T follicular helper cell (primary cell): ENCODE data around the gene PCDHGA6.
A peak's percentile ranks its signal among the peaks of the same experiment; 100 is the strongest.
"Not testable (repeated sequence)": the region's sequence is repeated elsewhere in the genome, so short reads cannot be mapped to it uniquely, and the experiment has no call there.

Source experiments
- DNase-seq: peaks from one replicate; pipeline ENCODE4 v3.0.0-alpha.2; 2020; ENCODE audit warnings: low read depth
- total RNA-seq, 2 experiments: gene quantifications; one replicate each; lab custom pipeline; 2026; lab: John Stamatoyannopoulos, UW

Gene PCDHGA6
- total RNA-seq, result 0.12 to 0.43 reads per million in 2 experiments

DNA sequence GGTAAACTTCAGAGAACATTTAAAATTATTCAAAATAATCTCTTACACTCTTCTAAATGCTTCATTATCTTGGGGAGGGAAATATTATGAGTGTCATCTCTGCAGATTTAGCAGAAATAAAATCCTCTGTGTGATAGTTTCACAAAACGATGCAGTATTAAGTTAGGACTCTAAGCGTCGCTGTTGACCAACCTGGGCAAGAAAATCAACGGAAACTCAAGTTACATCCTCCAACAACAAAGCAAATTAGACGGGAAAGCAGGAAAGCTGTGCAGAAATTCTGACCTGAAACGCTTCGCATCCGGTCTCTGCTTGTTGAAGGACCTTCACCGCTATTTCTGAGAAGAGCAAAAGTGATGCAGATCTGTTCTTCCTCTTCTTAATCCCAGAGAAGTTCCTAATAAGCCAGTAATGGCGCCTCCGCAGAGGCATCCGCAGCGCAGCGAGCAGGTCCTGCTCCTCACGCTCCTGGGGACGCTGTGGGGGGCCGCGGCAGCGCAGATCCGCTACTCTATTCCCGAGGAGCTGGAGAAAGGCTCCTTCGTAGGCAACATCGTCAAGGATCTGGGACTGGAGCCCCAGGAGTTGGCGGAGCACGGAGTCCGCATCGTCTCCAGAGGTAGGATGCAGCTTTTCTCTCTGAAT, at the start of gene PCDHGA6:
Gene PCDHGA6, plus strand, starts transcription at position 219 of the 645 bp plus-strand sequence. Its CDS starts 193 bp downstream, at position 412.
- DNase-seq, result no peak

DNA sequence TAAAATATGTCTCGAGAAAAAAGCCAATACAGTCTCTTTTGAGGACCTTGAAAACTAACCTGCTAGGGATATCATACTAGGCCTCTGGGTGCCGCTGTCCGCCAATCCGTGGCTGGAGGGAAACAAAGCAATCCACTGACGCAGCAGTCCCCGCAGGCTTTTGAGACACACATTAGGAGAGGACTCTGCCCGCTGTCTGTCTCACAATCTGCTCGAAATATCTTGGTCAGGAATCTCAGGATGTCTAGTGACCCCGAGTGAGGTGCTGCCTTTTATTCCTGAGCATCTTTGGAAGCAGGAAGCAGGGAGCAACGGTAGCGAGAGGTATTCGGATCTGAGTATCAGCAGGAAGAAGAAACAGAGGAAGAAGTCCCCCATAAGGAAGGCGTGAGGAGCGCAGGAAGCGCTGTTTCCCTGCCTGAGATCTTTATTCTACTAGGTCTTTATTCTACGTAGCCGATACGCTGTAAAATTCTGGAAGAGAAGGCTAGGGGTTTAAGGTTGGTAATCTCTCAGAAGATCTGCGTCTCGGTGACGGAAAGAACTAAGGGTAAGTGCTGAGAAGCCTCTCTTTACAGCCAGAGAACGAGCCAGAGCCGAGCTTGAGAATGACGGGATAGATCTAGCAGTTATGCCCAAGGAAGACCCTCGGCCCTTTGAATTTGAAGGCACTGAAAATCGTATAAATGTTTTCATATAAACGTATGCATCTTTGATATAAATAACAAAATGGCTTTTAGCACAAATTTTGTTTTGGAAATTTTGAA, 47.4 kb upstream of the PCDHGA6 start:
- peak; percentile 50 for DNase-seq

DNA sequence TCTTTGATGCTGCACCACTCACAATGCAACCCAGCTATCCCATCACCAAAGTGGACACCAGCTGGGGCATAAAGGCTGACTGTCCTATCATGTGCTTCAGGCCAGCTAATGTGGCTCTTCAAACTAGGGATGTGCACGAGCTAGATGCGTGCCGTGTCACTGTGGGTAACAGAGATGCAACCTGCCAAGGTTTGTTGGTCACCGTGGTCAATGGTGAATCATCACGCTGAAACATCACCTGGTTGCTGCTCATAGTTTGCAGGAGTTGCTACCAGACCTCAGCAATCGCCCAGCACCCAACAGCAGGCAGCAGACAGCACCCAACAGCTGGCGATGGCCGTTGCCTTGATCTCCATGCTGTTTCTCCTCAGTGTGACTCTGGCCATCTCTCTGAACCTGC, 45.5 kb upstream of the PCDHGA6 start:
- no peak for DNase-seq

GRCh38 chr5:141330299-141331080, 43.2 kb upstream of the PCDHGA6 start, which contains the start of gene PCDHGA1:
Gene PCDHGA1 (plus strand): TSS chr5:141330514.
- no peak for DNase-seq

- DNase-seq, result not testable (repeated sequence)
These were observed 41.1 kb upstream of the PCDHGA6 start for GRCh38 chr5:141332571-141332970.

- no peak for DNase-seq
These were observed 35.0 kb upstream of the PCDHGA6 start, which contains the start of gene PCDHGA2 for GRCh38 chr5:141338538-141339306. Gene PCDHGA2 (plus strand): TSS chr5:141338760.

GRCh38 chr5:141340781-141341354, 32.8 kb upstream of the PCDHGA6 start:
- DNase-seq, result not testable (repeated sequence)

- no peak for DNase-seq
These were observed 30.9 kb upstream of the PCDHGA6 start for GRCh38 chr5:141342773-141343172.

DNA sequence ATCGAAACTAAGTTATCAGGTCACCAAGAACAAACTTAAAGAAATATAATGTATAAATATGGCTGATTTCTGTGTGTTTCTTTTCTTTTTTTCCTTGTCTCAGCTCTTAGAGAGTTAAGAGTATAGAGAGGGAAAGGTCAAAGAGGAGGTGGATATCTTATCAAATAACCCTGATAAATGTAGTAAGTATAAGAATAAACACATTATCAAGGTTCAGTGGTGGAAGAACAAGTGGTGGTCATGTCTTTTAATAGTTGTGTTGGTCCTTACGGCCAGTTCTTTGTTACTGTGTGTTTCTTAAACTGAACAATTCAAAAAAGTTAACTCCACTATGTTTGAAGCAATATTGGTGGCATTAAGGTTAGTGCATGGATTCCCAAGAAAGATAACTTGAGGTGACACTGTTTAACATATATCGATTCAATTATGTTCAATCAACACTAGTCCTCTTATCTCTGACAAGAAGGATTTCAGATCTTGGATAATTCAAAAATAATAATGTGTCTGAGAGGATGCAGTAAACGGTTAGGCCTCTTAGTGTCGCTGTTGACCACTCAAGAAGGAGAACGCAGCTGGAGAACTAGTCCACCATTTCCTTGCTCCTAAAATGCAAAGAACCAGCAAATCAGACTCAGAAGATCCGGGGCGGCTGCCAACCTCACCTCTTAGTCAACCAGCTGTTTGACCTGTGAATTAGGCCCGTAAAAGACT, 30.3 kb upstream of the PCDHGA6 start, which contains the start of gene PCDHGA3:
Gene PCDHGA3, plus strand, starts transcription at position 588 of the 711 bp plus-strand sequence. CDS start 205 bp downstream, outside the sequence.
- DNase-seq, result no peak

DNA sequence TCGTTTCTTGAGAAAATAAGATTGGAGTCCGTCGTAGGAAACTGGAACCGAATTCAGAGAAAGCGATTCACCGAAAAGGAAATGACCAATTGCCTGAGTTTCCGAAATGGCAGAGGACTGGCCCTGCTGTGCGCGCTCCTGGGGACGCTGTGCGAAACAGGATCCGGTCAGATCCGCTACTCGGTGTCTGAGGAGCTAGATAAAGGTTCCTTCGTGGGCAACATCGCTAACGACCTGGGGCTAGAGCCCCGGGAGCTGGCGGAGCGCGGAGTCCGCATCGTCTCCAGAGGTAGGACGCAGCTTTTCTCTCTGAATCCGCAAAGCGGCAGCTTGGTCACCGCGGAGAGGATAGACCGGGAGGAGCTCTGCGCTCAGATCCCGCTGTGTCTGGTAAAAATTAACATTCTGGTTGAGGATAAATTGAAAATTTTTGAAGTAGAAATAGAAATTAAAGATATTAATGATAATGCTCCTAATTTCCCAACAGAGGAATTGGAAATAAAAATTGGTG, 29.7 kb upstream of the PCDHGA6 start:
- DNase-seq, result no peak

DNA sequence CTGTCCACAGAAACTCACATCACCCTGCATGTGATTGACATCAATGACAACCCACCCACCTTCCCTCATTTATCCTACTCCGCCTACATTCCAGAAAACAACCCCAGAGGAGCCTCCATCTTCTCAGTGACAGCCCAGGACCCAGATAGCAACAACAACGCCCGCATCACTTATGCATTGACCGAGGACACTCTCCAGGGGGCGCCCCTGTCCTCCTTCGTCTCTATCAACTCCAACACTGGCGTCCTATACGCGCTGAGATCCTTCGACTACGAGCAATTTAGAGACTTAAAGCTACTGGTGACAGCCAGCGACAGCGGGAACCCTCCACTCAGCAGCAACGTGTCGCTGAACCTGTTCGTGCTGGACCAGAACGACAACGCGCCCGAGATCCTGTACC, 28.4 kb upstream of the PCDHGA6 start:
- DNase-seq, result no peak

DNA sequence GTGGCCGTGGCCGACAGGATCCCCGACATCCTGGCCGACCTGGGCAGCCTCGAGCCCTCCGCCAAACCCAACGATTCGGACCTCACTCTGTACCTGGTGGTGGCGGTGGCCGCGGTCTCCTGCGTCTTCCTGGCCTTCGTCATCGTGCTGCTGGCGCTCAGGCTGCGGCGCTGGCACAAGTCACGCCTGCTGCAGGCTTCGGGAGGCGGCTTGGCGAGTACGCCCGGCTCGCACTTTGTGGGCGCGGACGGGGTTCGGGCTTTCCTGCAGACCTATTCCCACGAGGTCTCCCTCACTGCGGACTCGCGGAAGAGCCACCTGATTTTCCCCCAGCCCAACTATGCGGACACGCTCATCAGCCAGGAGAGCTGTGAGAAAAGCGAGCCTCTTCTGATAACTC, 27.7 kb upstream of the PCDHGA6 start:
- not testable (repeated sequence) for DNase-seq

DNA sequence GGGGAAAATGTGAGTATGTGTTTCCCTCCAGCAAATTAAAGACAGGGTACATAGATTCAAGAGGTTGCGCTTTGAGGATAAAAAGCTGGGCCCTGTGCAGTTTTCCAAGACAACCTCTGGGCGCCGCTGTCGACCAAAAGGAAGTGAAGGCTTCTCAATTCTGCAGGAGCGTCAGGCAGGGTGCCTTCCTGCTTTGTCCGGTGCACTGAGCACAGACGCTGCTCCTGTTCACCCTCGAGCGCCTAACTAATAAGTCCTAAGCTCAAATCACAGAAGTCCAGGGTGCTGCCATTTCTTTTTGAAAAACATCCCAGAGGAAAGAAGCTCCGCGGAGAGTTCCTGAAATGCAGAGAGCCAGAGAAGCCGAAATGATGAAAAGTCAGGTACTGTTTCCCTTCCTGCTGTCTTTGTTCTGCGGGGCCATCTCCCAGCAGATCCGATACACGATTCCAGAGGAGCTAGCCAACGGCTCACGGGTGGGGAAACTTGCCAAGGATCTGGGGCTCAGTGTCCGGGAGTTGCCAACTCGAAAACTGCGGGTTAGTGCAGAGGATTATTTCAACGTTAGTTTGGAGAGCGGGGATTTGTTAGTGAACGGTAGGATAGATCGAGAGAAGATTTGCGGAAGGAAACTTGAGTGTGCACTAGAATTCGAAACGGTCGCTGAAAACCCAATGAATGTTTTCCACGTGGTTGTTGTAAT, 23.6 kb upstream of the PCDHGA6 start, which contains the start of gene PCDHGB1:
Gene PCDHGB1, plus strand, starts transcription at position 183 of the 703 bp plus-strand sequence. Its CDS starts 162 bp downstream, at position 345.
- no peak for DNase-seq

GRCh38 chr5:141351591-141351990, 22.1 kb upstream of the PCDHGA6 start:
- DNase-seq, result no peak

GRCh38 chr5:141354900-141355469, 18.7 kb upstream of the PCDHGA6 start, which contains the start of gene PCDHGA4:
Gene PCDHGA4 (plus strand): TSS chr5:141355021. CDS start chr5:141355108, 87 bp downstream.
- no peak for DNase-seq

- DNase-seq, result no peak
These were observed 18.1 kb upstream of the PCDHGA6 start for GRCh38 chr5:141355641-141356040.

DNA sequence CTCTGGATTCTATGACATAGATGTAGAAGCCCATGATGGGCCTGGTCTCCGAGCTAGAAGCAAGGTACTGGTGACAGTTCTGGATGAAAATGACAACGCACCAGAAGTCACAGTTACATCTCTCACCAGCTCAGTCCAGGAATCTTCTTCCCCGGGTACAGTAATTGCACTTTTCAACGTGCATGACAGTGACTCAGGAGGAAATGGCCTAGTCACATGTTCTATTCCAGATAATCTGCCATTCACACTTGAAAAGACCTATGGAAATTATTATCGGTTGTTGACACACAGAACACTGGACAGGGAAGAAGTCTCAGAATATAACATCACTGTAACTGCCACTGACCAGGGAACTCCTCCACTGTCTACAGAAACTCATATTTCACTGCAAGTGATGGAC, 17.6 kb upstream of the PCDHGA6 start:
- no peak for DNase-seq

DNA sequence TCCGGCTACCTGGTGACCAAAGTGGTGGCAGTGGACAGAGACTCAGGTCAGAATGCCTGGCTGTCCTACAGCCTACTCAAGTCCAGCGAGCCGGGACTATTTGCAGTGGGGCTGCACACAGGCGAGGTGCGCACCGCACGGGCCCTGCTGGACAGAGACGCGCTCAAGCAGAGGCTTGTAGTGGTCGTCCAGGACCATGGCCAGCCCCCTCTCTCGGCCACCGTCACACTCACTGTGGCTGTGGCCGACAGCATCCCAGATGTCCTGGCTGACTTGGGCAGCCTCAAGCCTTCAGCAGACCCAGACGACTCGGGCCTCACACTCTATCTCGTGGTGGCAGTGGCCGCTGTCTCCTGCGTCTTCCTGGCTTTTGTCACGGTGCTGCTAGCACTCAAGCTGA, 16.7 kb upstream of the PCDHGA6 start:
- DNase-seq, result no peak
